BLaER1 treated with 17β-estradiol and CSF1 and Interleukin-3, amounts not matched to agents 10 nM and 100 nM (cell line): Measurements from ENCODE around the gene HAND2.

ENCODE experiments used
- H3K27ac ChIP-seq, 11 experiments: shearing (Covaris generic); formaldehyde crosslinking; 2 replicates each; pipeline ENCODE4 v1.8.1; 2022
- H3K27me3 ChIP-seq, 11 experiments: shearing (Covaris generic); formaldehyde crosslinking; 2 replicates each; pipeline ENCODE4 v1.8.1; 2022
- H3K36me3 ChIP-seq, 11 experiments: shearing (Covaris generic); formaldehyde crosslinking; 2 replicates each; pipeline ENCODE4 v1.8.1; 2022
- H3K4me1 ChIP-seq, 10 experiments: shearing (Covaris generic); formaldehyde crosslinking; 2 replicates each; pipeline ENCODE4 v1.8.1; 2022
- H3K4me2 ChIP-seq, 11 experiments: shearing (Covaris generic); formaldehyde crosslinking; 2 replicates each; pipeline ENCODE4 v1.8.1; 2022
- H3K4me3 ChIP-seq, 10 experiments: shearing (Covaris generic); formaldehyde crosslinking; 2 replicates each; pipeline ENCODE4 v1.8.1; 2022
- H3K9ac ChIP-seq, 11 experiments: shearing (Covaris generic); formaldehyde crosslinking; 2 replicates each; pipeline ENCODE4 v1.8.1; 2022
- H3K9me3 ChIP-seq, 11 experiments: shearing (Covaris generic); formaldehyde crosslinking; replicated peaks in 1 of 11; 2 replicates each; pipeline ENCODE4 v1.8.1; 2022
- H4K20me1 ChIP-seq, 11 experiments: shearing (Covaris generic); formaldehyde crosslinking; 2 replicates each; pipeline ENCODE4 v1.8.1; 2022
- Cebpa-rat ChIP-seq, 11 experiments: shearing (Covaris generic); IDR thresholded peaks; 2 replicates each; pipeline ENCODE4 v1.8.1; 2022

Gene HAND2

GRCh38 chr4:173529477-173530325 lies at the start of gene HAND2:
Gene HAND2 (minus strand): TSS chr4:173530229. CDS start chr4:173529289, 940 bp downstream.
- peak within 1 kb of the TSS in 1 of 10 experiments; percentile 27; a peak in 3 of 20 replicates for H3K4me3 ChIP-seq

GRCh38 chr4:173578956-173579355 lies 48.9 kb upstream of the HAND2 start:
- H3K36me3 ChIP-seq, result no peaks in the 10 kb centered on the region
- H3K4me3 ChIP-seq, result no peak overlapping the region
- TF ChIP-seq Cebpa-rat (IDR thresholded peaks at IDR 0.05), result no peak
- no peak overlapping the region for H3K9ac ChIP-seq
- no peaks in the 10 kb centered on the region for H3K4me1 ChIP-seq
- H3K27me3 ChIP-seq, result no peaks in the 10 kb centered on the region
- no peaks in the 10 kb centered on the region for H4K20me1 ChIP-seq
- no peak overlapping the region for H3K27ac ChIP-seq
- H3K9me3 ChIP-seq, result no peaks in the 10 kb centered on the region
- no peak overlapping the region for H3K4me2 ChIP-seq

More at GRCh38 chr4:173529477-173530325, at the start of gene HAND2:
- H3K4me2 ChIP-seq, result no peak within 1 kb of the TSS
- H3K9ac ChIP-seq, result no peak within 1 kb of the TSS
- H3K36me3 ChIP-seq, result no peaks in the 10 kb centered on the region
- H3K27me3 ChIP-seq, result peaks cover 33 to 75% (median 48%) of the 10 kb centered on the region in 11 experiments
- TF ChIP-seq Cebpa-rat (IDR thresholded peaks at IDR 0.05), result no peak
- H3K9me3 ChIP-seq, result peaks cover 70 to 79% (median 76%) of the 10 kb centered on the region in 11 experiments
- H3K27ac ChIP-seq, result no peak within 1 kb of the TSS
- H4K20me1 ChIP-seq, result no peaks in the 10 kb centered on the region
- no peaks in the 10 kb centered on the region for H3K4me1 ChIP-seq

- H3K9ac ChIP-seq, result no peak overlapping the region
- H3K4me2 ChIP-seq, result no peak overlapping the region
- no peaks in the 10 kb centered on the region for H3K9me3 ChIP-seq
- TF ChIP-seq Cebpa-rat (IDR thresholded peaks at IDR 0.05), result no peak
- no peaks in the 10 kb centered on the region for H3K4me1 ChIP-seq
- no peak overlapping the region for H3K4me3 ChIP-seq
- H3K27ac ChIP-seq, result no peak overlapping the region
- H3K36me3 ChIP-seq, result no peaks in the 10 kb centered on the region
- H4K20me1 ChIP-seq, result no peaks in the 10 kb centered on the region
- no peaks in the 10 kb centered on the region for H3K27me3 ChIP-seq
Observed at GRCh38 chr4:173577963-173578362, 47.9 kb upstream of the HAND2 start.

GRCh38 chr4:173575482-173576152 lies 45.6 kb upstream of the HAND2 start:
- no peaks in the 10 kb centered on the region for H4K20me1 ChIP-seq
- H3K27me3 ChIP-seq, result no peaks in the 10 kb centered on the region
- no peak overlapping the region for H3K27ac ChIP-seq
- TF ChIP-seq Cebpa-rat (IDR thresholded peaks at IDR 0.05), result no peak
- no peaks in the 10 kb centered on the region for H3K9me3 ChIP-seq
- no peak overlapping the region for H3K4me2 ChIP-seq
- no peaks in the 10 kb centered on the region for H3K4me1 ChIP-seq
- H3K36me3 ChIP-seq, result no peaks in the 10 kb centered on the region
- H3K9ac ChIP-seq, result no peak overlapping the region
- no peak overlapping the region for H3K4me3 ChIP-seq

GRCh38 chr4:173573725-173574124 lies 43.7 kb upstream of the HAND2 start:
- Histone ChIP-seq H3K4me1 (no peaks in the 10 kb centered on the region), H3K4me3 (no peak overlapping the region), H3K27me3 (no peaks in the 10 kb centered on the region), H3K9ac (no peak overlapping the region), H3K36me3 (no peaks in the 10 kb centered on the region), H3K9me3 (no peaks in the 10 kb centered on the region), H4K20me1 (no peaks in the 10 kb centered on the region), H3K27ac (no peak overlapping the region), H3K4me2 (no peak overlapping the region)
- no peak for TF ChIP-seq Cebpa-rat (IDR thresholded peaks at IDR 0.05)

- Histone ChIP-seq H3K9ac (no peak overlapping the region), H3K4me2 (no peak overlapping the region), H3K4me3 (no peak overlapping the region), H3K27ac (no peak overlapping the region), H3K4me1 (no peaks in the 10 kb centered on the region), H3K36me3 (no peaks in the 10 kb centered on the region), H4K20me1 (no peaks in the 10 kb centered on the region), H3K9me3 (no peaks in the 10 kb centered on the region), H3K27me3 (no peaks in the 10 kb centered on the region)
- no peak for TF ChIP-seq Cebpa-rat (IDR thresholded peaks at IDR 0.05)
Observed at GRCh38 chr4:173573286-173573685, 43.3 kb upstream of the HAND2 start.

- no peak overlapping the region for H3K9ac ChIP-seq
- no peaks in the 10 kb centered on the region for H3K27me3 ChIP-seq
- H3K4me1 ChIP-seq, result no peaks in the 10 kb centered on the region
- H3K36me3 ChIP-seq, result no peaks in the 10 kb centered on the region
- no peaks in the 10 kb centered on the region for H3K9me3 ChIP-seq
- TF ChIP-seq Cebpa-rat (IDR thresholded peaks at IDR 0.05), result no peak
- H3K4me3 ChIP-seq, result no peak overlapping the region
- no peaks in the 10 kb centered on the region for H4K20me1 ChIP-seq
- H3K4me2 ChIP-seq, result no peak overlapping the region
- no peak overlapping the region for H3K27ac ChIP-seq
Observed at GRCh38 chr4:173572493-173573129, 42.6 kb upstream of the HAND2 start.

GRCh38 chr4:173571620-173572019 lies 41.6 kb upstream of the HAND2 start:
- Histone ChIP-seq H3K9me3 (no peaks in the 10 kb centered on the region), H3K27ac (no peak overlapping the region), H3K9ac (no peak overlapping the region), H3K4me3 (no peak overlapping the region), H4K20me1 (no peaks in the 10 kb centered on the region), H3K4me2 (no peak overlapping the region), H3K4me1 (no peaks in the 10 kb centered on the region), H3K36me3 (no peaks in the 10 kb centered on the region), H3K27me3 (no peaks in the 10 kb centered on the region)
- TF ChIP-seq Cebpa-rat (IDR thresholded peaks at IDR 0.05), result no peak

- H3K4me3 ChIP-seq, result no peak overlapping the region
- no peaks in the 10 kb centered on the region for H3K9me3 ChIP-seq
- no peaks in the 10 kb centered on the region for H3K27me3 ChIP-seq
- TF ChIP-seq Cebpa-rat (IDR thresholded peaks at IDR 0.05), result no peak
- no peaks in the 10 kb centered on the region for H4K20me1 ChIP-seq
- no peaks in the 10 kb centered on the region for H3K4me1 ChIP-seq
- no peak overlapping the region for H3K4me2 ChIP-seq
- no peak overlapping the region for H3K9ac ChIP-seq
- H3K36me3 ChIP-seq, result no peaks in the 10 kb centered on the region
- no peak overlapping the region for H3K27ac ChIP-seq
Observed at GRCh38 chr4:173565281-173565680, 35.3 kb upstream of the HAND2 start.
